Measurements from ENCODE around the gene C11orf98.
"Not testable (repeated sequence)": the region's sequence is repeated elsewhere in the genome, so short reads cannot be mapped to it uniquely, and the experiment has no call there.

The C11orf98 gene

DNA sequence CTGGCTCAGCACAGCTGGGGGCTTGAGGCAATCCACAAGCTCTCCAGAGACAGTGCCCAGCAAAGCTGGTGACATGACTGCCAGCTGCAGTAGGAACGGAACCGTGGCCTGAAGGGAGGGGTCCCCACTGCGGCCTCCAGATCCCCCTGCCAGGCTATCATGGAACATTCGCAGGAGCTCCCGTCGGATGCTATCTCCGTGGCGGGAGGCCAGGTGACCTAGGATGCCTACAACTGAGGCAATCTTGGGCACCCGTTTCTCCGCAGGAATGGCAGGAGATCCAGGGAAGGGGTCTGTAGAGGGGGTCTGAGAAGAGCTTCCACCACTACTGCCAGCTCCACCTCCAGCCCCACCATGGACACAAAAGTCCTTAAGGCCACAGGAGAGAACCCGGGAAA lies 16.0 kb downstream of the C11orf98 start:
- no peak for DNase-seq

DNA sequence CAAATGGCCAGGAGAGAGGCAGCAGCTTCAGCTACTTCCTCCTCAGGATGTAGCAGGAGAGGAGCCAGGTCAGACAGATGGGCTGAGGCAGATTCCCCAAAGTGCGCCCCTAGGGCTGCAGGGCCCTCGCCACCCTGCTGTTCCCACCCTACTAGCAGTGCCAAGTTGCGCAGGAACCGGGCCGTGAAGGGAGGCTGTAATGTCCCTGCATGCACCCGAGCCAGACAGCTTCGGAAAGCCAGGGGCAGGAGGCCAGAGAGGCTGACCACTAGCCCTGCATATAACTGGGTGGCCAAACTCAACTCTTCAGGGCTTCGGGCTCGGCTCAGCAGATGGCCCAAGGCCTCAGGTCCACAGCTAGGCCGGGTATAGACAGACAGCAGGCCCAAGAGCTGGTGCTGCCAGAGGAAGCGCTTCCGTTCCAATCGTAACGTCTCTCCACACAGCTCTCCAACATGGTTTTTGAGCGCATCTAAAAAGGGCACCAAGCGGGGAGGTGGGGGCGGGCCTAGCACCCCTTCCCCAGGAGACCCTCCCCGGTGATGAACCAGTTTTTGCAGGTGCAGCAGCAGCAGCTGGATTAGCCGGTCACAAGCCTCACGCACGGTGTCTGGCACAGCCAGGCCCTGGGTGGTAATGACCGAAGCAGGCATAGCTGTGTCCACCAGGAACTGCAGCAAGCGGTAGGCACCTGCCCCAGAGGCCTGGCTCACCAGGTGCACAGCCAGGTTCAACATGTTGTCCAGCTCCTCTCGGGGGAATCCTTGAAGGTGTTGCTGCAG lies 16.6 kb downstream of the C11orf98 start:
- no peak for DNase-seq

GRCh38 chr11:62647609-62648005 lies 17.4 kb downstream of the C11orf98 start:
- no peak for DNase-seq

- no peak for DNase-seq
Measured at GRCh38 chr11:62646825-62647608, 18.0 kb downstream of the C11orf98 start.

DNA sequence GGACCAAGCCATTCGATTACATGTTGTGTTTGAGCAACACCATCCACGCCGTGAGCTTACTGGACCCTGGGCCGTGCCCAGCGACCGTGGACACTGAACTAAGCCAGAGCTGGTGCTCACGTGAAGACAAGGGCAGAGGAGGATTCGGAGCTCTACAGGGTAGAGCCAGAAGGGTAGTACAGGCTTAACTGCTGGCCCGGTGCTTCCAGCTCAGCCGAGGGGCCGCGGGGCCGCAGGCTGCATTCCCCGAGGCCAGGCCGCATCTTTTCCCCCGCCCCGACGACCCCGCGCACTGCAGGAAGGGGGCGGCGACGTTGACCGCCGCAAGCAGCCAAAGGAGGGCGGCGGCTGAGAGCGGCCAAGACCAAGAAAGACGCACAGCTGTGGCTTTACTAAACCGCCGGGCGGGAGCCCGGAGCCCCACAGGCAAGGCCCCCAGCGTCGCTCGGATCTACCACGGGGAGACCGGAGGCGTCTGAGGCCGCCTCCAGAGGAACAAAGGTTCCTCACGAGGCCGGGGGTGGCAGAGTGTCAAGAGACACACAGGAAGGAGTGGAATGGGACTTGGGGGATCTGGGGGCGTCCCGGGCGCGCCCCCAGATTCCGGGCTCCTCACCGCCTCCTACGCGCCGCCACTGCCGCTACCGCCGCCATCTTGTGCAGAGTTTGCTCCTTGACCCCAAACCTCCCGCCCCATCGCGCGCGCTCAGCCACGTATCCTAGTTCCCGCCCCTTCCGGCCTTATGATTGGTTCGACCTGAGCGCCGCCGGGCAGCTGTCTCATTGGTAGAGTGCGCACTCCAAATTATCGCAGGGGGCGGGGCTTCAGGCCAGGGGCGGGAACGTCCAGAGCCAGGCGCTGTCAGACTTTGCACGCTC lies 18.8 kb downstream of the C11orf98 start, which contains the start of gene GANAB:
TSS of gene GANAB (minus strand) at position 668 of the 879 bp plus-strand sequence. CDS start at position 654, 14 bp downstream.
- DNase-seq, result peak; percentile 93 to 98 (median 96)

DNA sequence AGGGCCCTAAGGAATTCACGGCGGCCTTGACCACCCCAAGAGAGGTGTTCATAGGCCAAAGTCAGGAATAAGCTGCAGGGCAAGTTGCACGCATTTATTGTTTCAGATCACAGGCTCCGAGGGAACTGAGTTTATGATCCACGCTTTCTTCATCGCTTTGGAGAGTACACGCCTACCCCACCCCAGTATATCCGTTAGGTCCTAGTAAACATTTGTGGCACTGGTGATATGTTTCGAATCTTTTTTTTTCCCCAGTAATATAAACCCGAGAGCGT lies 19.4 kb downstream of the C11orf98 start:
- DNase-seq, result peak in 1 of 6 experiments; percentile 27

GRCh38 chr11:62644220-62644619 lies 20.8 kb downstream of the C11orf98 start:
- DNase-seq, result no peak

- no peak for DNase-seq
Measured at GRCh38 chr11:62632492-62632891, 32.5 kb downstream of the C11orf98 start.

- DNase-seq, result no peak
Measured at GRCh38 chr11:62627713-62628112, 37.3 kb downstream of the C11orf98 start.

DNA sequence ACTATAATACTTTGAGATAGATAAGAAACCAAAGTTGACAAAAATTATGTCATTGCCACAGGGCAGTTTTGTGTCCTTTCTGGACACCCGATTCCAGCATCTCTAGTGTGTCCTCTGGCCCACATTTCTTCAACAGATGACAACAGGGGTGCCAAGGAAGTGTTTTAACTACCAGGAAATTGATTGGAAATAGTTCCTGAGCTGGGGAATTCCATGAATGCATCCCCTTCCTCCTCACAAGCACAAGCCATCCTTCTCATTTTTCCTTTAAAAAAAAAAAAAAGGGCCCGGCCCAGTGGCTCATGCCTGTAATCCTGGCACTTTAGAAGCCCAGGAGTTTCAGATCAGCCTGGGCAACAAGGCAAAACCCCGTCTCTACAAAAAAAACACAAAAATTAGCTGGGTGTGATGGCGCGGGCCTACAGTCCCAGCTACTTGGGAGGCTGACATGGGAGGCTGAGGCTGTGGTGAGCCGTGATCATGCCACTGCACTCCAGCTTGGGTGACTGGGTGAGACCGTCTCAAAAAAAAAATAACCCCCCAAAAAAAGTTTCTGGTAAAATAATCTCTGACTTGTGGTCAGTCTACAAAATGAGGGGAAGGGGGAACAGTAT lies 42.4 kb downstream of the C11orf98 start:
- peak in 1 of 6 experiments; percentile 12 for DNase-seq

GRCh38 chr11:62621567-62622470 lies 43.2 kb downstream of the C11orf98 start, which contains the start of gene B3GAT3:
Gene B3GAT3 (minus strand): TSS chr11:62621986. CDS start chr11:62621947, 39 bp downstream.
- peak; percentile 91 to 96 (median 93) for DNase-seq

- DNase-seq, result no peak
Measured at GRCh38 chr11:62621027-62621566, 43.9 kb downstream of the C11orf98 start.

DNA sequence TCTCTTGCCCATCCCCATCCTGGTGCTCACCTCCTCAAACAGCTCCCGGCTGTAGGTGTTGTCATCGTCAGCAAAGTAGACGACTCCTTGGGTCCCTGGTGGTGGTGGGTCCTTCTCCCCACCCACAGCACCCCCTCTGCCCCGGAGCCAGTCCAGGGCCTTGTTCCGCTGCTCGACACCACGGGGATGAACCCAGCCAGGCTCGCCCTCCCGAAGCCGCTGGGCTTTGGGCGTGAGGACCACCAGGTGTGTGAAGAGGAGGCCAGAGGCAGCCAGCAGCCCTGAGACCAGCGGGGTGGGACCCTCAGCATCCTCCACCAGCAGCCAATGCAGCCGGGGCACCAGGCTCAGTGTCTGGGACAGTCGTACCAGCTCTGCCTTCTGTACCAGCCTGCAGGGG lies 48.1 kb downstream of the C11orf98 start:
- DNase-seq, result not testable (repeated sequence)

- DNase-seq, result no peak
Measured at GRCh38 chr11:62615521-62615920, 49.5 kb downstream of the C11orf98 start.

DNA sequence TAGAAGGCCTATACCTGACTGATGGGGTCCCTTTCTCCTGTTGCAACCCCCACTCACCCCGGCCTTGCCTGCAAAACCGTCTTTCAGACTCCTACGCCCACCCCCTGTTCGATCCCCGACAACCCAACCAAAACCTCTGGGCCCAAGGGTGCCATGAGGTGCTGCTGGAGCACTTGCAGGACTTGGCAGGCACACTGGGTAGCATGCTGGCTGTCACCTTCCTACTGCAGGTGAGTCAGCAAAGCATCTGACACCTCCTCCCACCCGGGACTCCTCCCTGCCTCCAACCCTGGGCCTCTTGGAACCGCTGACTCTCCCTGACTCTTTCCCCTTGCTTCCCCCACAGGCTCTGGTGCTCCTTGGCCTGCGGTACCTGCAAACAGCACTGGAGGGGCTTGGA lies 50.7 kb downstream of the C11orf98 start:
- no peak for DNase-seq

DNA sequence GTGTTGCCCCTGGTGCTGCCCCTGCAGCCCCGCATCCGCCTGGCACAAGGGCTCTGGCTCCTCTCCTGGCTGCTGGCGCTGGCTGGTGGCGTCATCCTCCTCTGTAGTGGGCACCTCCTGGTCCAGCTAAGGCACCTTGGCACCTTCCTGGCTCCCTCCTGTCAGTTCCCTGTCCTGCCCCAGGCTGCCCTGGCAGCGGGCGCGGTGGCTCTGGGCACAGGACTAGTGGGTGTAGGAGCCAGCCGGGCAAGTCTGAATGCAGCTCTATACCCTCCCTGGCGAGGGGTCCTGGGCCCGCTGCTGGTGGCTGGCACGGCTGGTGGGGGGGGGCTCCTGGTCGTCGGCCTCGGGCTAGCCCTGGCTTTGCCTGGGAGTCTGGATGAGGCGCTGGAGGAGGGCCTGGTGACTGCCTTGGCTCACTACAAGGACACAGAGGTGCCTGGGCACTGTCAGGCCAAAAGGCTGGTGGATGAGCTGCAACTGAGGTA lies 51.7 kb downstream of the C11orf98 start:
- DNase-seq, result peak in 2 of 6 experiments; percentile 28 to 40
